ENCODE measurements around the gene C16orf86.

GRCh38 chr16:67645397-67646121 lies 21.1 kb upstream of the C16orf86 start:
- TF ChIP-seq CTCF (IDR thresholded peaks at IDR 0.05) (no peak), POLR2A (IDR thresholded peaks at IDR 0.05) (no peak)

All from Peyer's patch (tissue), 4 donors.